NCI-H1694 treated with DMSO at 0.1 percent for 48 hours (cell line): ENCODE data around the gene PTPN4.
A peak's percentile ranks its signal among the peaks of the same experiment; 100 is the strongest.

ENCODE experiments used
- DNase-seq: peaks from one replicate; lab custom pipeline; 2025; lab: John Stamatoyannopoulos, UW

PTPN4 gene

GRCh38 chr2:119731983-119732382 lies 27.7 kb upstream of the PTPN4 start:
- DNase-seq, result no peak

DNA sequence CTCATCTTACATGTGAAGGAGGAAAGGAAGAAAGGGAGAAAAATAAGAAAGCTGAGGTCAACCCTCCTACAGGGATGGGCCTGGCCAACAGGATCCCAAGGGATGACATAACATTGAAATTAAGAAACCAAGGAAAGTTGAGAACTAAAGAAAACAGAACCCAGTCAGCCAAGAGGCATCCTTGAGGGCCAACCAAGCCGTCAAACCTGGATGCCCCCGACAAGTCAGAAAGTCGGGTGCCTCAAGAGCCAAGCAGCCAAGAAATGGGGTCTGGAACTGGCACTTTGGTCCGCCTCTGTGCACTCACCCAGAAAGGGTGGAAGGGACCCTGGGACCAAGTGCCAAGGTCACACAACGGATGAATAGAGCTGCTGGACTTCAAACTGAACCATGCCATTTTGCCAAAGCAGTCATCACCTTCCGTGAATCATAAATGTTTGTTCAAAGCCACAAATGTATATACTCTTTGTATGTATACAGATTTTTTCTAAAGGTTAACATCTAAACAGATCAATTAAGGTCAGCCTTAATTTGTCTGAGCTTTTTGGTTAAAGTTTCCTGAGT lies 27.0 kb upstream of the PTPN4 start:
- DNase-seq, result no peak

GRCh38 chr2:119734047-119734446 lies 25.7 kb upstream of the PTPN4 start:
- no peak for DNase-seq

DNA sequence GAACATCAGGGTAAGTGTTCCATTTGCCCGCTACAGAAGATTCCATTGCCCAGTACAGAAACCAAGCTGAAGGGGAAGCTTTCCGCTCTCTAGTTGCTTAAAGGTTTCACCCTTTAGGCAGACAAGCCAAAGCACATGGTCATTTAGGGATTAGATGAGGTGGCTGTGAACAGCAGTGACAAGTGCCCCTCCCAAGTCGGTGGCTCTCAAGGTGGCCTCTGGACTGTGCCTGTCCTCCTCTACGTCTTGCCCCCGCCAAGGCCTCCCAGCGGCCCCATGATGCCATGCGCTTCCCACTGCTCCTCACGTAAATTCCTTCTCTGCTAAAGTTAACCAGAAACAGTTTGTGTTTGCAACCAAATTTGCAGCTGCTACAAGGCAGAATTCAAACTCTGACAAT lies 24.2 kb upstream of the PTPN4 start:
- DNase-seq, result no peak

DNA sequence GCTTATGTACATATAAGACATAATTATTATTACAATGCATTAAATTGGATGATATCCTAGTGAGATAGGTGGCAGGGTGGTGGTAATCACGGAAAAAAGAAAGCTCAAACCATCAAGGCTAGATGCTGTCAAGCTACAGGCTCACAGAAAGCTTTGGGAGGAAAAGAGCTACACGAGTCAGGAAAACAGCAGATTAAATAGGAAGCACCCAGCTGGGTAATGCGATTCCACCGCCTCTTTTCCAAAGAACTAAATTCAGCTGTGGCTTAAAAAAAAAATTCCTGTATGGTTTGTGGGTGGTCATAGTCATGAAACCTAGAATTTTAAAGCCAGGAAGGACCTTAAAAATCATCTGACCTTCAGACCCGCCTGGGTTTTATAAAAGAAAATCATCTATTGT lies 23.7 kb upstream of the PTPN4 start:
- no peak for DNase-seq

GRCh38 chr2:119739580-119740255 lies 20.0 kb upstream of the PTPN4 start:
- no peak for DNase-seq

- no peak for DNase-seq
Observed at GRCh38 chr2:119741001-119741400, 18.7 kb upstream of the PTPN4 start.

DNA sequence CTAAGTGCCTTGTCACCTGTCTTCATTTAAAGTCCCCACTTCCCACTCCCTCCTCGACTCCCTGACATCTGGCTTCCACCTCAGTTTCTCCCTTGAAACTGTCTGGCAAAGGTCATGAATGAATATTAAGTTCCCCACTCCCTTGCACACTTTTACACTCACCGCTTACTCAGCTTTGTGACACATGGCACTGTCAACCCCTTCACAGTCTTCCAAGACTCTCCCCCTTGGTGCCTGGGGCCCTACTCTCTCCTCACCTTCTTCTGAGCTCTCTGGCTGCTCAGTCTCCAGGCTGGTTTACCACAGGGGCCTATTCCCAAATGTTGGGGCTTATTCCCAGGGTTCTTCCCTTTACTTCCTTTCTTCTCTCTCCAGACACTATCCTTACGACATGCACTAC lies 17.9 kb upstream of the PTPN4 start:
- DNase-seq, result no peak

DNA sequence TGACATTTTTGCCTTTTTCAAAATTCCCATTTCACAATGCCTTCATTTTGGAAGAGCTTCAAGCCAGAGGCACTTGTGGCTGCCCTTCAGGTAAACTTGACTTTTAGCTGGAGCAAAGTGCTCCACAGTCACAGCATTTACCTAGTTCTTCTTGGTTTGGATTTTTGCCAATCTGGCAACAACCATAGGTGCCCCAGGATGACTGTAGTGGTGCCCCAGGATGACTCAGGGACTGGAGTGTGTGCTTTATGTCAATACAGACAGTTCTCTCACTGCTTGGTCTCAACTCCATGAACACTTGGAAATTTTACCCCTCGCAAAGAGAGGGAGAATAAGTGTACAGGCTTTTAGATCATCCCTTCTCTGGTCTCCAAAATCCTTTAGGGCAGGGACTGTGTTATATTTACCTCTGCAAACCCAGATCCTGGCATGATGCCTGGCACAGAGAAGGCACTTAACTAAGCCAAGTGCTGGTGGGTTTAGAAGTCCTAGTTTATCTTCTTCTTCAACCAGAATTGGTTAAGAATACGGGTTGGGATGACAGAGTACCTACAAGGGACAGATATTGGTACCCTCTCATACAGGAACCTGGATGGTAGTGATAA lies 15.3 kb upstream of the PTPN4 start:
- DNase-seq, result no peak

GRCh38 chr2:119745566-119745965 lies 14.2 kb upstream of the PTPN4 start:
- no peak for DNase-seq

GRCh38 chr2:119746836-119747686 lies 12.7 kb upstream of the PTPN4 start:
- DNase-seq, result no peak

GRCh38 chr2:119748135-119748534 lies 11.6 kb upstream of the PTPN4 start:
- DNase-seq, result no peak

GRCh38 chr2:119749477-119750012 lies 10.2 kb upstream of the PTPN4 start:
- DNase-seq, result no peak

GRCh38 chr2:119751706-119752105 lies 8.0 kb upstream of the PTPN4 start:
- DNase-seq, result no peak

DNA sequence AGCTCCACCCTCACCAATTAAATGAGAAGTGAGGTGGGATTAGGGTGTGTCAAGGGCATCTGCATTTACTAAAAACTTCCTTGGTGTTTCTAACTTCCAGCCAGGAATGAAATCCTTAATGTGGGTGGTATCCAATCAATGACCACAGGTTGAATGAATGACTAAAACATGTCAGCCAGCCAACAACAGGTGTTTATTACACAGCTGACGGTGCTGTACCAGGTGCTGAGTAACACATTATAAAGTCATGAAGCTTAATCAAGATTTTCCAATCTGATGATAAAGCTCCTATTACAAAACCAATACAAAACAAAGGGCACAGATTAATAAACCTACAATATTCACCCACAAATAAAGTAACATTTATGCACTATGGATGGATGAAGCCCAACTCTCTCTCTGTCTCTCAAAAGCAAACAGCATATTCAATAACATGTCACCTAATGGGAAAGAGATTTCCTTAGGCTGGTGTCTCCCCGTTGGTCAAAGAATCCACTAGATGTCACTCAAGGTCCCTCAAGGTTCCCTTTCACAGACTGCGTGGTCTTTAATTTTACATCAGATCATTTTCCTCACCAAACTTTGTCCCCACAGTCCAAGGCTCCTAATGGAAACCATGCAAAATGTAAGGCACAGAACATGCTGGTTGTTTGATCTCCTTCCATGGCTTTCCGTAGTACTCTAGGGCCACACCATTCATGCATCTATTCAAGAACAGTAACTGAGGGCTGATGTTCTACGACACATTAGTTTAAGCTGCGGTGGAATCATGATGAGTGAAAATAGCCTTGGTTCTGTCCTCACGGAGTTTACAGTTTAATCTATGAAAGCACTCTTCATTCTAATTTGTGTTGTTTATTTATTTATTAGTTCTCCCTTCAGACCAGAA lies 6.4 kb upstream of the PTPN4 start:
- DNase-seq, result peak; percentile 35

DNA sequence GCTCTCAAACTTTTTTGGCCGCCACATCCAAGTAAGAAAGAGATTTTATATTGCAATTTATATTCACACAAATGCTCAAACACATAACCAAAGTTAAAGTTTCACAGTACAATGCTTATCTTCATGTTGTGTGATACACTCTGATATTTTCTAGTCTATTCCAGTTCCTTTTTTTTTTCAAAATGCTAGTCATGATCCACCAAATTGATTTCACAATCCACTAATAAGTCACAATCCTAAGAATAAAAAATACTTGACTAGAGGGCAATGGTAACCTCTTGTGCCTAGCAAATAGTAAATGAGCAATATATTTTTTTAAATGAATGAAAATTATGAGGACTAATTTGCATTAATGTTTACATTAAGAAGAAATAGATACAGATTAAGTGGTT lies 5.8 kb upstream of the PTPN4 start:
- no peak for DNase-seq

- no peak for DNase-seq
Observed at GRCh38 chr2:119755906-119756305, 3.8 kb upstream of the PTPN4 start.

DNA sequence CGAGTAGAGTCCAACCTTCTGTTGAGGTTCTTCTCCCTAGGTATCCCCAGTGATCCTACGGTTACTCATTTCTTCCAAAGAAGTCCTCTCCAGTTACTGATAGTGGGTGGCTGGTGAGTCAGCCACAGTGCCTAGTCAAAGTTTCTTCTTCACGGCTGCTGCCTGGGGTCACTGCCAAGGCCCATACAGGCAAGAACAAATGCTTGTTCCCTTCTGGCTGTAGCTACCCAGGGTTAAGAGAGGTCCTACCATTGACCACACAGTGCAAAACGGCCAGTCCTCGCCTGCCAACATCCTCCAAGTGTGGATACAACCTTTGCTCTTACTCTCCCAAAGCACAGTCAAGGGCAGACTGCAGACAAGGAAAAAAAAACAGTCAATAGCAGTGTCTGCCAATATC lies 2.9 kb upstream of the PTPN4 start:
- no peak for DNase-seq

- no peak for DNase-seq
Observed at GRCh38 chr2:119758881-119759450, 756 bp upstream of the PTPN4 start.

DNA sequence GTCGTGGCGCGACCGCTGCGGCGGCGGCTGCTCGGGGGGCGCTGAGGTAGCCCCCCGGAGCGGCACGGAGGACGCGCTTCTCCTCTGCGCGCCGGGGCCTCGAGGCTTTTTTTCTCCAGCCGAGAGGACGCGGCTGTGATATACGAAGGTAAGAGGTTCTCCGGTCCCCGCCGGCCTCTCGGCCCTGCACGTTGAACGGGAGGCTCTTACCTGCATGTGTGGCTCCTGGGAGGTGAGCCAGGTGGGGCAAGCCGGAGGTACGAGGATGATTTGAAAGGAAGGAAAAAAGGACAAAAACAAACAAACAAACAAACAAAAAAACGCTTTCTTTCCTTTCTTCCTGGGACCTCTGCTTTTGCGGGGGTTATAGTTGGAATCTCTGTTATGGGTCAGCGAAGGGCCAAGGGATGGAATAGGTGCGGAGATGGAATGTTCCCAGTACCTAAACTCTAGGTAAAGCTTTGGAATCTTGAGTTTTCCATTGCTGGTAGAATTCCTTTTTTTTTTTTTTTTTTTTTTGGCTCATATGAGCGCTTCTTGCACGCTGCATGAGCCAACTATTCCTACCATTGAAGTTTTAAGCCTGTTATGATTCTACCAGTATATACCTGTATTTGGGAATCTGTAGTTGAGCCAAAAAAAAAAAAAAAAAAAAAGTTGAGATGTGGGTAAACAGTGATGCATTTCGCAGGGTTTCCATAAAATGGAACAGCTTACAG lies 674 bp downstream of the PTPN4 start:
- DNase-seq, result peak; percentile 18

- no peak for DNase-seq
Observed at GRCh38 chr2:119760956-119761275, 1.2 kb downstream of the PTPN4 start.
